Measurements from ENCODE around the gene SLC9C2. TPM values are rescaled to one million over a fixed set of nuclear protein-coding genes. Genes with fewer than 3 reads are reported as not detected.

Gene SLC9C2
- total RNA-seq, 1 experiment from 2014 or later = not detected

DNA sequence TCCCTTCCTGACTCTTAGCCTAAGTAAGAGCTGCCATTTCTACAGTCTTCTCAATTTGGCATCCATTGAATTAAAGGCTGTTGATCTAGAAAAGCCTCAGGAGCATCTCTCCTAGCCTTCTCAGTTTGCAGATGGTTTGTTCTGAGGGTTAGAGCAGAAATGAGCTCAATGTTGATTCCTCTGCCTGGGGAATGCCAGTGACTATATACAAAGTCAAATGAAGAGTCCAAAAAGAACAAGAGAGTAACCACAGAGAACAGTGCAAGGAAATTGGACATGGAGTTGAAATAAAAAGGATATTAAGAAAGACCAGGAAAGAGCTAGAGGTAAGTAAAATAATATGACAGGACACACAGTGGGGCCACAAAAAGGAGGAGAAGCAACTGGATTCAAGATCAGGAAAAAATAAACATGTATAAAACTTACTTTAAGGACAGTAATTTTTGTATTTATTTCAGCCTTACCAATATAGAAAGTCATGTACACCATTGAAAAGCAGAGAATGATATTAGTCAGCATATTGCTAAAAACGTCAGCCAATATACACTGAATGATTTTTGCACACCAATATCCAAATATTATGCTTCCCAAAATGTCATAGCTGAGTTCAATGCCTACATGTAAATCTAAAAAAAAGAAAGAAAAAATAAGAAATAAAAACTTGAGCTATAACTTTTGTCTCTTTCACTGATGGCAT is 21.3 kb downstream of the SLC9C2 start:
- H3K4me3 Mint-ChIP-seq = no peak overlapping the region

More for the DNA sequence above, 21.3 kb downstream of the SLC9C2 start:
- Histone ChIP-seq H3K4ac (ENCODE audit: low read depth, low read length) (no peak overlapping the region), H2BK15ac (ENCODE audit: low read depth, low read length) (no peak overlapping the region), H3K56ac (ENCODE audit: insufficient read length, low read depth, low read length) (no peak overlapping the region), H3K4me2 (ENCODE audit: insufficient read depth, insufficient read length, low read length) (no peak overlapping the region), H3K23me2 (ENCODE audit: insufficient read length, low read depth, low read length, poor library complexity, severe bottlenecking) (no peaks in the 10 kb centered on the region), H2BK20ac (ENCODE audit: low read depth, low read length, poor library complexity, severe bottlenecking) (no peak overlapping the region), H4K8ac (replicated peaks; ENCODE audit: insufficient read length, low read depth, low read length) (no peak overlapping the region), H3K9me3 (ENCODE audit: control insufficient read depth, low read depth, low read length) (no peaks in the 10 kb centered on the region), H3T11ph (ENCODE audit: low read length) (no peak overlapping the region), H4K91ac (ENCODE audit: insufficient read length, low read depth, low read length) (no peak overlapping the region), H2BK5ac (ENCODE audit: insufficient read length, low read length) (no peak overlapping the region), H2AK5ac (ENCODE audit: insufficient read length, low read length) (no peak overlapping the region), H3K4me1 (ENCODE audit: insufficient read depth, low read length) (no peaks in the 10 kb centered on the region), H3K14ac (ENCODE audit: insufficient read depth, low read length) (no peak overlapping the region), H3K23ac (ENCODE audit: insufficient read length, low read depth, low read length) (no peak overlapping the region), H3K27me3 (ENCODE audit: insufficient read depth, low read length) (no peaks in the 10 kb centered on the region), H3K18ac (ENCODE audit: insufficient read length, low read depth, low read length) (no peak overlapping the region), H2BK12ac (ENCODE audit: insufficient read length, low read depth, low read length) (no peak overlapping the region), H4K5ac (ENCODE audit: insufficient read length, low read depth, low read length) (no peak overlapping the region), H2BK120ac (ENCODE audit: low read depth, low read length, poor library complexity, severe bottlenecking) (no peak overlapping the region), H4K20me1 (ENCODE audit: control insufficient read depth, insufficient read depth, insufficient read length) (no peaks in the 10 kb centered on the region), H2AFZ (ENCODE audit: low read length) (no peak overlapping the region), H3K79me2 (ENCODE audit: insufficient read depth, low read length) (no peaks in the 10 kb centered on the region), H3K79me1 (ENCODE audit: insufficient read depth, low read depth, low read length, poor library complexity, severe bottlenecking) (no peaks in the 10 kb centered on the region), H3K9ac (ENCODE audit: extremely low read depth, insufficient read length, low read length) (no peak overlapping the region), H3K27ac (ENCODE audit: insufficient read length, low read depth, low read length) (no peak overlapping the region)
- no peak for DNase-seq
- H3K36me3 Mint-ChIP-seq (ENCODE audit: insufficient read depth in 1 of 3, low read depth in 3 of 3) = no peaks in the 10 kb centered on the region
- H3K27me3 Mint-ChIP-seq (ENCODE audit: low read depth) = no peaks in the 10 kb centered on the region
- no peaks in the 10 kb centered on the region for H3K9me3 Mint-ChIP-seq
- WGBS (ENCODE audit: extremely low coverage, insufficient read length, low lambda C conversion rate) = no CpG with 5 or more reads among the region's 1 CpG
- TF ChIP-seq, protein P1, sequence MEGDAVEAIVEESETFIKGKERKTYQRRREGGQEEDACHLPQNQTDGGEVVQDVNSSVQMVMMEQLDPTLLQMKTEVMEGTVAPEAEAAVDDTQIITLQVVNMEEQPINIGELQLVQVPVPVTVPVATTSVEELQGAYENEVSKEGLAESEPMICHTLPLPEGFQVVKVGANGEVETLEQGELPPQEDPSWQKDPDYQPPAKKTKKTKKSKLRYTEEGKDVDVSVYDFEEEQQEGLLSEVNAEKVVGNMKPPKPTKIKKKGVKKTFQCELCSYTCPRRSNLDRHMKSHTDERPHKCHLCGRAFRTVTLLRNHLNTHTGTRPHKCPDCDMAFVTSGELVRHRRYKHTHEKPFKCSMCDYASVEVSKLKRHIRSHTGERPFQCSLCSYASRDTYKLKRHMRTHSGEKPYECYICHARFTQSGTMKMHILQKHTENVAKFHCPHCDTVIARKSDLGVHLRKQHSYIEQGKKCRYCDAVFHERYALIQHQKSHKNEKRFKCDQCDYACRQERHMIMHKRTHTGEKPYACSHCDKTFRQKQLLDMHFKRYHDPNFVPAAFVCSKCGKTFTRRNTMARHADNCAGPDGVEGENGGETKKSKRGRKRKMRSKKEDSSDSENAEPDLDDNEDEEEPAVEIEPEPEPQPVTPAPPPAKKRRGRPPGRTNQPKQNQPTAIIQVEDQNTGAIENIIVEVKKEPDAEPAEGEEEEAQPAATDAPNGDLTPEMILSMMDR (conservative IDR thresholded peaks at IDR 0.05) = no peak
- H3K4me1 Mint-ChIP-seq = no peaks in the 10 kb centered on the region
- H3K27ac Mint-ChIP-seq = no peak overlapping the region
